Heart left ventricle (tissue), 13 donors: ENCODE data around the gene CCDC71.

Experiments used
- CTCF ChIP-seq, 12 donors: fragments of 200-600 bp; sonication (generic) in 4 of 12; IDR thresholded peaks; one replicate each; pipeline versions ENCODE4 v1.5.0 to v1.8.0; 2018 to 2022; ENCODE audit warnings: antibody characterized with exemption in 12 of 12, mild to moderate bottlenecking in 5 of 12
- POLR2A ChIP-seq, 2 donors: fragments of 450-650 bp; IDR thresholded peaks; one replicate each; pipeline ENCODE4 v1.6.1; 2017; ENCODE audit warnings: antibody characterized with exemption in 2 of 2, mild to moderate bottlenecking in 2 of 2, moderate library complexity in 2 of 2
- donor health status: ischemic (EF 13 %, LVEDD 7.1; RV severe dilation, severe dysfunction).
- donor health status: DM: no; HTN: yes; CAD: no.
- donor health status: DM: no; HTN: no; CAD: no.
- donor health status: ischemic (EF 25% LVEDD 6.9; RV normal size, moderate dysfunction).
- donor health status: ischemic (EF 25% LVEDD 5.7; RV mildly dilated, moderate dysfunction).
- donor health status: ischemic (EF 35%, LVEDD 5.7; RV mildly dilated, moderate dysfunction).
- donor health status: nonischemic (EF 11% LVEDD 7.7; RV severe dilation, severe dysfunction).
- donor health status: DM: yes; HTN: yes; CAD: no.
- donor health status: PGD.
- donor health status: ischemic (EF 29% LVEDD 5.4; RV normal size, mild dysfunction).
- donor health status: nonischemic (EF 23%, LVEDD 6.1; RV moderate dilation, normal function).

- no peak for TF ChIP-seq POLR2A (IDR thresholded peaks at IDR 0.05)
- TF ChIP-seq CTCF (IDR thresholded peaks at IDR 0.05), result no peak
These were observed 30.6 kb downstream of the CCDC71 start for GRCh38 chr3:49135499-49135898.
